ENCODE results near the gene DAPL1. TPM values are rescaled to one million over a fixed set of nuclear protein-coding genes. Genes with fewer than 3 reads are reported as not detected.

The DAPL1 gene
- total and polyA plus RNA-seq, 8 donors: 1.4 to 138 TPM; not detected in 6

- peaks cover 0 to 7% (median 0%) of the 10 kb centered on the region in 3 donors for H3K27me3 ChIP-seq
- no peaks in the 10 kb centered on the region for H3K36me3 ChIP-seq
- peaks cover 0 to 15% (median 12%) of the 10 kb centered on the region in 4 donors for H3K4me1 ChIP-seq
- H3K9me3 ChIP-seq: peaks cover 0 to 6% (median 2%) of the 10 kb centered on the region in 4 donors
- H3K4me3 ChIP-seq: no peak overlapping the region
- no peak for DNase-seq
- 44 to 56% (median 53%) methylated on average over 8 of the region's 8 CpGs for WGBS, 5 donors
- intact Hi-C loops (cut with DNase I; ENCODE audit: low total_unique reads): no loop called here
- no peak for TF ChIP-seq POLR2AphosphoS5 (IDR thresholded peaks at IDR 0.05)
- TF ChIP-seq CTCF (IDR thresholded peaks at IDR 0.05): no peak
- TF ChIP-seq EP300 (IDR thresholded peaks at IDR 0.05): no peak
- no peak for TF ChIP-seq POLR2A (IDR thresholded peaks at IDR 0.05)
- no peak overlapping the region for H3K27ac ChIP-seq
Measured at GRCh38 chr2:158755310-158756087, 39.6 kb upstream of the DAPL1 start.

GRCh38 chr2:158756331-158756730 is 38.8 kb upstream of the DAPL1 start:
- TF ChIP-seq EP300 (IDR thresholded peaks at IDR 0.05): no peak
- no peak for TF ChIP-seq CTCF (IDR thresholded peaks at IDR 0.05)
- TF ChIP-seq POLR2A (IDR thresholded peaks at IDR 0.05): no peak
- TF ChIP-seq POLR2AphosphoS5 (IDR thresholded peaks at IDR 0.05): no peak
- intact Hi-C loops (cut with DNase I; ENCODE audit: low total_unique reads): no loop called here
- DNase-seq: no peak
- Histone ChIP-seq H3K4me1 (peaks cover 0 to 15% (median 12%) of the 10 kb centered on the region in 4 donors), H3K4me3 (no peak overlapping the region), H3K36me3 (no peaks in the 10 kb centered on the region), H3K27me3 (peaks cover 0 to under 1% (median 0%) of the 10 kb centered on the region in 3 donors), H3K9me3 (peaks cover 0 to 6% (median 2%) of the 10 kb centered on the region in 4 donors), H3K27ac (no peak overlapping the region)
- 84 to 92% (median 90%) methylated on average over 8 of the region's 8 CpGs for WGBS, 5 donors

- no peaks in the 10 kb centered on the region for H3K27me3 ChIP-seq
- intact Hi-C loops (cut with DNase I; ENCODE audit: low total_unique reads): no loop called here
- TF ChIP-seq CTCF (IDR thresholded peaks at IDR 0.05) (no peak), POLR2AphosphoS5 (IDR thresholded peaks at IDR 0.05) (no peak), EP300 (IDR thresholded peaks at IDR 0.05) (no peak), POLR2A (IDR thresholded peaks at IDR 0.05) (no peak)
- H3K4me1 ChIP-seq: peaks cover 0 to 15% (median 12%) of the 10 kb centered on the region in 4 donors
- DNase-seq: no peak
- WGBS, 5 donors: 82 to 94% (median 92%) methylated on average over 10 of the region's 10 CpGs
- H3K27ac ChIP-seq: no peak overlapping the region
- no peaks in the 10 kb centered on the region for H3K36me3 ChIP-seq
- H3K9me3 ChIP-seq: peaks cover 0 to 6% (median 2%) of the 10 kb centered on the region in 4 donors
- H3K4me3 ChIP-seq: no peak overlapping the region
Measured at GRCh38 chr2:158756976-158757375, 38.1 kb upstream of the DAPL1 start.

- DNase-seq: no peak
- H3K4me1 ChIP-seq: no peaks in the 10 kb centered on the region
- H3K36me3 ChIP-seq: no peaks in the 10 kb centered on the region
- no peak overlapping the region for H3K27ac ChIP-seq
- H3K27me3 ChIP-seq: no peaks in the 10 kb centered on the region
- no peak overlapping the region for H3K4me3 ChIP-seq
- no peak for TF ChIP-seq CTCF (IDR thresholded peaks at IDR 0.05)
- no peak for TF ChIP-seq POLR2AphosphoS5 (IDR thresholded peaks at IDR 0.05)
- no peak for TF ChIP-seq POLR2A (IDR thresholded peaks at IDR 0.05)
- TF ChIP-seq EP300 (IDR thresholded peaks at IDR 0.05): no peak
- H3K9me3 ChIP-seq: peaks cover 0 to 6% (median 2%) of the 10 kb centered on the region in 4 donors
- 22 to 69% (median 53%) methylated on average over 1 of the region's 1 CpG for WGBS, 5 donors
- intact Hi-C loops (cut with DNase I; ENCODE audit: low total_unique reads): no loop called here
Measured at GRCh38 chr2:158760887-158761286, 34.2 kb upstream of the DAPL1 start.

All from stomach (tissue), 9 donors.